K562 (cell line): Measurements from ENCODE around the gene CASP7. TPM values are rescaled to one million over a fixed set of nuclear protein-coding genes. Genes with fewer than 3 reads are reported as not detected.

Source experiments
- ETS2 ChIP-seq: IDR thresholded peaks from 2 replicates; pipeline ENCODE4 v1.6.1; 2016; ENCODE audit warnings: borderline replicate concordance, missing genetic modification characterization, mild to moderate bottlenecking, moderate library complexity, missing compliant biosample characterization; ENCODE audit not compliant: poor library complexity, severe bottlenecking
- EWSR1 ChIP-seq: fragments of 450-650 bp; IDR thresholded peaks from 2 replicates; pipeline ENCODE4 v1.6.1; 2018; ENCODE audit warnings: borderline replicate concordance, mild to moderate bottlenecking, low read depth, moderate library complexity; ENCODE audit not compliant: partially characterized antibody
- KDM1A ChIP-seq, 2 experiments: fragments of 450-650 bp; IDR thresholded peaks; 2 replicates each; pipeline ENCODE4 v1.6.1; 2016; ENCODE audit warnings: mild to moderate bottlenecking in 2 of 2
- KDM4B ChIP-seq, 2 experiments: fragments of 450-650 bp in 1 of 2; sonication (generic) in 1 of 2; IDR thresholded peaks; 2 replicates each; pipeline ENCODE4 v1.6.1; 2016 to 2017; ENCODE audit warnings: borderline replicate concordance in 2 of 2, antibody characterized with exemption in 1 of 2, low read depth in 1 of 2, mild to moderate bottlenecking in 1 of 2
- KHSRP ChIP-seq: fragments of 450-650 bp; IDR thresholded peaks from 2 replicates; pipeline ENCODE4 v1.6.1; 2017
- PHF21A ChIP-seq: fragments of 450-650 bp; IDR thresholded peaks from 2 replicates; pipeline ENCODE4 v1.6.1; 2017; ENCODE audit warnings: low read depth, borderline replicate concordance
- SAP30 ChIP-seq: fragments of 200-600 bp; sonication (generic); IDR thresholded peaks from 2 replicates; pipeline ENCODE4 v1.6.1; 2012; ENCODE audit warnings: borderline replicate concordance, low read depth, mild to moderate bottlenecking, moderate library complexity, low read length, control low read depth, inconsistent platforms; ENCODE audit not compliant: insufficient read depth, poor library complexity, severe bottlenecking
- TCF3 ChIP-seq: sonication (generic); formaldehyde crosslinking; IDR thresholded peaks from 2 replicates; pipeline ENCODE4 v1.4.0; 2020; ENCODE audit warnings: mild to moderate bottlenecking, missing genetic modification reagents
- TFAM ChIP-seq: fragments of 250-450 bp; sonication (Bioruptor Pico); conservative IDR thresholded peaks from 2 replicates; pipeline ENCODE4 v1.5.0; 2021; ENCODE audit warnings: mild to moderate bottlenecking, moderate library complexity
- XRCC4 ChIP-seq: IDR thresholded peaks from one replicate; pipeline ENCODE4 v1.6.1; 2011; ENCODE audit not compliant: insufficient read depth, insufficient read length; ENCODE audit errors: extremely low read depth
- YBX1 ChIP-seq: fragments of 450-650 bp; IDR thresholded peaks from 2 replicates; pipeline ENCODE4 v1.7.1; 2016; ENCODE audit warnings: mild to moderate bottlenecking
- ZNF263 ChIP-seq: sonication (generic); formaldehyde crosslinking; IDR thresholded peaks from 2 replicates; pipeline ENCODE4 v1.8.0; 2022; ENCODE audit warnings: mild to moderate bottlenecking, missing genetic modification reagents, borderline replicate concordance
- ZNF780A ChIP-seq: fragments of 250-450 bp; sonication (Bioruptor Pico); IDR thresholded peaks from 2 replicates; pipeline ENCODE4 v1.5.0; 2021; ENCODE audit warnings: mild to moderate bottlenecking
- polyA plus RNA-seq, 8 experiments: library from polyadenylated mRNA; depleted of rRNA in 4 of 8; stranded (reverse) in 5 of 8; unstranded in 3 of 8; fragments of >200 nt; fragmentation: Nextera tagmentation in 2 of 8; fragmentation: Illumina TruSeq in 1 of 8; extraction: Ambion mirVana in 2 of 8; extraction: Trizol in 1 of 8; gene quantifications; 2 replicates each; pipeline versions ENCODE4 v1.2.1 to v1.2.3, GENCODE V29; 2011 to 2014; ENCODE audit warnings: inconsistent platforms in 1 of 8, missing spikeins in 1 of 8
- total RNA-seq, 7 experiments: library from RNA; depleted of rRNA in 6 of 7; stranded (reverse); fragments of >200 nt in 6 of 7; fragmentation: Illumina TruSeq in 2 of 7; extraction: Trizol in 2 of 7; gene quantifications; 2 replicates each; pipeline versions ENCODE4 v1.2.1 to v1.2.3, GENCODE V29; 2011 to 2021; ENCODE audit warnings: low replicate concordance in 1 of 7
- TF ChIP-seq, protein P1 (sequence below), 2 experiments: fragments of 450-650 bp; formaldehyde crosslinking in 1 of 2; IDR thresholded peaks; 2 replicates each; pipeline versions ENCODE4 v1.4.0 to v1.6.1; 2014 to 2020; ENCODE audit warnings: mild to moderate bottlenecking in 2 of 2, borderline replicate concordance in 1 of 2, low read depth in 1 of 2
- TF ChIP-seq, protein P2 (sequence below): sonication (generic); formaldehyde crosslinking; IDR thresholded peaks from 2 replicates; pipeline ENCODE4 v1.8.0; 2022; ENCODE audit warnings: missing genetic modification reagents, mild to moderate bottlenecking, moderate library complexity, borderline replicate concordance
- TF ChIP-seq, protein P3 (sequence below): fragments of 200-800 bp; sonication (Bioruptor generic); IDR thresholded peaks from 2 replicates; pipeline ENCODE4 v1.6.1; 2017; ENCODE audit warnings: missing genetic modification characterization, missing compliant biosample characterization

The CASP7 gene
- total and polyA plus RNA-seq, 9 of the 15 experiments (the other 6 are each of a cell fraction or from before 2014, with no cell fraction given), result 2.2 to 23.3 (median 9.0) TPM

DNA sequence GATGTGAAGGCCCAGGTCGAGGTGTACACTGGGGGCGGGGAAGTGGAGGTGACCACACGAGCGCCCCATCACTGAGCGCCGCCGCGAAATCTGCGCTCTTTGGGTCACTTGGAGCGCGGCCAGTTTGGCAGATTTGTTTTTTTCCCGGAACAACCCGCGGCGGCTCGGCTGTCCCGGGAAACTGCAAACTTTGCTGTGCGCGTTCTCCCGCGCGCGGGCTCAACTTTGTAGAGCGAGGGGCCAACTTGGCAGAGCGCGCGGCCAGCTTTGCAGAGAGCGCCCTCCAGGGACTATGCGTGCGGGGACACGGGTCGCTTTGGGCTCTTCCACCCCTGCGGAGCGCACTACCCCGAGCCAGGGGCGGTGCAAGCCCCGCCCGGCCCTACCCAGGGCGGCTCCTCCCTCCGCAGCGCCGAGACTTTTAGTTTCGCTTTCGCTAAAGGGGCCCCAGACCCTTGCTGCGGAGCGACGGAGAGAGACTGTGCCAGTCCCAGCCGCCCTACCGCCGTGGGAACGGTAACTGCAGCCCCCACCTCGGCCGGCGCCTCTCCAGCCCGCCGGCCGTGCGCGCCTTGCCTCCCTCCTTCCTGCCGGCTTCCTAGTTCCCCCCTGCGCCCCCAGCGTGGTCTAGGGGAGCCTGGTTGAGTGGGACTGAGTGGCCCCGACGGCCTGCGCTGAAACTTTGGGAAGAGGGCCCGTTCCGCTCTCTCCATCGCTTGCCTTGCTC is at the start of gene CASP7 (continued):
- TF ChIP-seq TFAM (CRISPR knock-in tag), result no peak
- TF ChIP-seq ZNF263 (CRISPR knock-in tag), result 0 out of 2 replicates have a peak, but pooled peaks have one; percentile 14
- no peak for TF ChIP-seq SAP30
- TF ChIP-seq, protein P1, sequence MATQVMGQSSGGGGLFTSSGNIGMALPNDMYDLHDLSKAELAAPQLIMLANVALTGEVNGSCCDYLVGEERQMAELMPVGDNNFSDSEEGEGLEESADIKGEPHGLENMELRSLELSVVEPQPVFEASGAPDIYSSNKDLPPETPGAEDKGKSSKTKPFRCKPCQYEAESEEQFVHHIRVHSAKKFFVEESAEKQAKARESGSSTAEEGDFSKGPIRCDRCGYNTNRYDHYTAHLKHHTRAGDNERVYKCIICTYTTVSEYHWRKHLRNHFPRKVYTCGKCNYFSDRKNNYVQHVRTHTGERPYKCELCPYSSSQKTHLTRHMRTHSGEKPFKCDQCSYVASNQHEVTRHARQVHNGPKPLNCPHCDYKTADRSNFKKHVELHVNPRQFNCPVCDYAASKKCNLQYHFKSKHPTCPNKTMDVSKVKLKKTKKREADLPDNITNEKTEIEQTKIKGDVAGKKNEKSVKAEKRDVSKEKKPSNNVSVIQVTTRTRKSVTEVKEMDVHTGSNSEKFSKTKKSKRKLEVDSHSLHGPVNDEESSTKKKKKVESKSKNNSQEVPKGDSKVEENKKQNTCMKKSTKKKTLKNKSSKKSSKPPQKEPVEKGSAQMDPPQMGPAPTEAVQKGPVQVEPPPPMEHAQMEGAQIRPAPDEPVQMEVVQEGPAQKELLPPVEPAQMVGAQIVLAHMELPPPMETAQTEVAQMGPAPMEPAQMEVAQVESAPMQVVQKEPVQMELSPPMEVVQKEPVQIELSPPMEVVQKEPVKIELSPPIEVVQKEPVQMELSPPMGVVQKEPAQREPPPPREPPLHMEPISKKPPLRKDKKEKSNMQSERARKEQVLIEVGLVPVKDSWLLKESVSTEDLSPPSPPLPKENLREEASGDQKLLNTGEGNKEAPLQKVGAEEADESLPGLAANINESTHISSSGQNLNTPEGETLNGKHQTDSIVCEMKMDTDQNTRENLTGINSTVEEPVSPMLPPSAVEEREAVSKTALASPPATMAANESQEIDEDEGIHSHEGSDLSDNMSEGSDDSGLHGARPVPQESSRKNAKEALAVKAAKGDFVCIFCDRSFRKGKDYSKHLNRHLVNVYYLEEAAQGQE (IDR thresholded peaks at IDR 0.05; ENCODE audit: borderline replicate concordance), result no peak
- TF ChIP-seq, protein P1 (CRISPR knock-in tag; IDR thresholded peaks at IDR 0.05; ENCODE audit: low read depth), result no peak
- no peak for TF ChIP-seq EWSR1
- TF ChIP-seq, protein P2, sequence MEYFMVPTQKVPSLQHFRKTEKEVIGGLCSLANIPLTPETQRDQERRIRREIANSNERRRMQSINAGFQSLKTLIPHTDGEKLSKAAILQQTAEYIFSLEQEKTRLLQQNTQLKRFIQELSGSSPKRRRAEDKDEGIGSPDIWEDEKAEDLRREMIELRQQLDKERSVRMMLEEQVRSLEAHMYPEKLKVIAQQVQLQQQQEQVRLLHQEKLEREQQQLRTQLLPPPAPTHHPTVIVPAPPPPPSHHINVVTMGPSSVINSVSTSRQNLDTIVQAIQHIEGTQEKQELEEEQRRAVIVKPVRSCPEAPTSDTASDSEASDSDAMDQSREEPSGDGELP, result no peak
- peak in 1 of 2 experiments; percentile 78; a peak in 2 of 4 replicates for TF ChIP-seq KDM1A (IDR thresholded peaks at IDR 0.05)
- TF ChIP-seq KHSRP, result no peak
- TF ChIP-seq KDM4B (IDR thresholded peaks at IDR 0.05; ENCODE audit: borderline replicate concordance in 2 of 2, low read depth in 1 of 2), result no peak
- TF ChIP-seq, protein P3, sequence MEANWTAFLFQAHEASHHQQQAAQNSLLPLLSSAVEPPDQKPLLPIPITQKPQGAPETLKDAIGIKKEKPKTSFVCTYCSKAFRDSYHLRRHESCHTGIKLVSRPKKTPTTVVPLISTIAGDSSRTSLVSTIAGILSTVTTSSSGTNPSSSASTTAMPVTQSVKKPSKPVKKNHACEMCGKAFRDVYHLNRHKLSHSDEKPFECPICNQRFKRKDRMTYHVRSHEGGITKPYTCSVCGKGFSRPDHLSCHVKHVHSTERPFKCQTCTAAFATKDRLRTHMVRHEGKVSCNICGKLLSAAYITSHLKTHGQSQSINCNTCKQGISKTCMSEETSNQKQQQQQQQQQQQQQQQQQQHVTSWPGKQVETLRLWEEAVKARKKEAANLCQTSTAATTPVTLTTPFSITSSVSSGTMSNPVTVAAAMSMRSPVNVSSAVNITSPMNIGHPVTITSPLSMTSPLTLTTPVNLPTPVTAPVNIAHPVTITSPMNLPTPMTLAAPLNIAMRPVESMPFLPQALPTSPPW (CRISPR knock-in tag), result peak; percentile 48; the same call in 1 of the 2 replicates
- no peak for TF ChIP-seq ZNF780A
- no peak for TF ChIP-seq YBX1
- TF ChIP-seq ETS2 (tag), result no peak
- no peak for TF ChIP-seq XRCC4
- no peak for TF ChIP-seq TCF3 (CRISPR knock-in tag)
- 0 out of 2 replicates have a peak, but pooled peaks have one; percentile 14 for TF ChIP-seq PHF21A
